ENCODE results near the gene SUSD4. TPM values are rescaled to one million over a fixed set of nuclear protein-coding genes. Genes with fewer than 3 reads are reported as not detected.

The SUSD4 gene
- total RNA-seq, 6 donors from 2014 or later: 0.55 to 3.8 (median 2.9) TPM; not detected in 1

DNA sequence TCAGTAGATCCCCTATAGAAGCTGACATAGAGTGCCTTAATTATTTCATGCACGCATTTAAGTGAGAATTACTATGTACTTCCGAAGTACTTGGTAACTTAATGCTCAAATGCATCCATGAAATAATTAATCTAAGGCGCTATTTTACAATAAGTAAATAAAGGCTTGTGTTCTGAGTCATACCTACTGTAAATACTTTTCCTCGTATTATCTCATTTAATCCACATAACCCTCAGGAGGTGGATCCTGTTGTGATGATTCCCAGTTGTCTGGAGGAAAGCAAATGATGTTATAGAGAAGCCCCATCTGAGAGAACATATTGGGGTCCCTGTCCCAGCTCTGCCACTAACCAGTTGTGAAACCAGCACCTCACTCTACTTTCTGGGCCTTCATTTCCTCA is 16.4 kb downstream of the SUSD4 start:
- ATAC-seq (ENCODE audit: low FRiP score in 2 of 2): no peak
- WGBS, 2 donors: 83 to 94% methylated on average over 4 of the region's 4 CpGs
- H3K27ac ChIP-seq: no peak overlapping the region

DNA sequence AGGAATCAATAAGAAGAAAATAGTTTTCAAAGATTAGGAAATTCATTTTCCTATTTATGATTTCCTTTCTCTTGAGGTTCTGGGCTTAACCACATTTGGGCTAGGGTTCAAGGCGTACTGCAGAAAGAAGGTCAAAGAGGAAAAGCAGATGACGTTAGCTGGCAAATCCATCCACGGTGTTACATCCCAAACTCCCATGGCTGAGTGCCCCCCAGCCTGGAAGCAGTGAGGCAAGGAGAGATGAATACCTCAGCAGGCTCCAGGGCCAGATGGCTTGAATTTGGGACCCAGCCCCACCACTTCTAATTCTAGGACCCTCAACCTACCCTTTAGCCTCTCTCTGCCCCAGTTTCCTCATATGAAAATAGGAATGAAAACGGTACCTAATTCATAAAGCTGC is 17.7 kb downstream of the SUSD4 start:
- Histone ChIP-seq H3K9me3 (no peaks in the 10 kb centered on the region), H3K4me3 (no peak overlapping the region), H3K36me3 (no peaks in the 10 kb centered on the region), H3K27ac (no peak overlapping the region), H3K4me1 (no peaks in the 10 kb centered on the region), H3K27me3 (no peaks in the 10 kb centered on the region)
- ATAC-seq (ENCODE audit: low FRiP score in 2 of 2) (no peak), DNase-seq (no peak)
- 89 to 91% methylated on average over 4 of the region's 4 CpGs for WGBS, 2 donors
- TF ChIP-seq POLR2A (IDR thresholded peaks at IDR 0.05) (no peak), POLR2AphosphoS5 (IDR thresholded peaks at IDR 0.05) (no peak), EP300 (IDR thresholded peaks at IDR 0.05) (no peak)
- TF ChIP-seq, protein P1, sequence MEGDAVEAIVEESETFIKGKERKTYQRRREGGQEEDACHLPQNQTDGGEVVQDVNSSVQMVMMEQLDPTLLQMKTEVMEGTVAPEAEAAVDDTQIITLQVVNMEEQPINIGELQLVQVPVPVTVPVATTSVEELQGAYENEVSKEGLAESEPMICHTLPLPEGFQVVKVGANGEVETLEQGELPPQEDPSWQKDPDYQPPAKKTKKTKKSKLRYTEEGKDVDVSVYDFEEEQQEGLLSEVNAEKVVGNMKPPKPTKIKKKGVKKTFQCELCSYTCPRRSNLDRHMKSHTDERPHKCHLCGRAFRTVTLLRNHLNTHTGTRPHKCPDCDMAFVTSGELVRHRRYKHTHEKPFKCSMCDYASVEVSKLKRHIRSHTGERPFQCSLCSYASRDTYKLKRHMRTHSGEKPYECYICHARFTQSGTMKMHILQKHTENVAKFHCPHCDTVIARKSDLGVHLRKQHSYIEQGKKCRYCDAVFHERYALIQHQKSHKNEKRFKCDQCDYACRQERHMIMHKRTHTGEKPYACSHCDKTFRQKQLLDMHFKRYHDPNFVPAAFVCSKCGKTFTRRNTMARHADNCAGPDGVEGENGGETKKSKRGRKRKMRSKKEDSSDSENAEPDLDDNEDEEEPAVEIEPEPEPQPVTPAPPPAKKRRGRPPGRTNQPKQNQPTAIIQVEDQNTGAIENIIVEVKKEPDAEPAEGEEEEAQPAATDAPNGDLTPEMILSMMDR (IDR thresholded peaks at IDR 0.05): no peak

More for the DNA sequence above, 16.4 kb downstream of the SUSD4 start:
- Histone ChIP-seq H3K36me3 (no peaks in the 10 kb centered on the region), H3K4me1 (no peaks in the 10 kb centered on the region), H3K27me3 (no peaks in the 10 kb centered on the region), H3K4me3 (no peak overlapping the region), H3K9me3 (no peaks in the 10 kb centered on the region)
- TF ChIP-seq, protein P1 (IDR thresholded peaks at IDR 0.05): no peak
- TF ChIP-seq POLR2A (IDR thresholded peaks at IDR 0.05) (no peak), EP300 (IDR thresholded peaks at IDR 0.05) (no peak), POLR2AphosphoS5 (IDR thresholded peaks at IDR 0.05) (no peak)
- DNase-seq: no peak

DNA sequence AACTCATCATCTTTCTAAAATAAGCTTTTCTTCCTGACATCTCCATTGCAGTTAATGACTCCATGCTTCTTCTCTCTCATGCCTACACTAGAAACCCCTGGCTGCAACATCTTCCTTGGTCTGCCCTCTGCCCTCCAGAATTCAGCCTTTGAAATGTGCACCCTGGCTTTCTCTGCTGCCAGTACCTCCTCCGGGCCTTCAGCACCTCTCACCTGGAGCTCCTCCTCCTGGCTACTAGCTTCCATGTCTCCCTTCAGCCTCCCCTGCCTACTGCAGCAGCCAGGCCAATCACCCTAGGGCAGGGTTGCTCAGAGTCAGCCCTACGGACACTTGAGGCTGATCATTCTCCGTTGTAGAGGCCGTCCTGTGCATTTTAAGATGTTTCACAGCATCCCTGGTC is 18.3 kb downstream of the SUSD4 start:
- DNase-seq (no peak), ATAC-seq (ENCODE audit: low FRiP score in 2 of 2) (no peak)
- H3K27me3 ChIP-seq: no peaks in the 10 kb centered on the region
- H3K4me3 ChIP-seq: no peak overlapping the region
- no peak overlapping the region for H3K27ac ChIP-seq
- no peaks in the 10 kb centered on the region for H3K9me3 ChIP-seq
- no peaks in the 10 kb centered on the region for H3K36me3 ChIP-seq
- 85 to 88% methylated on average over 4 of the region's 4 CpGs for WGBS, 2 donors
- no peaks in the 10 kb centered on the region for H3K4me1 ChIP-seq
- TF ChIP-seq, protein P1 (IDR thresholded peaks at IDR 0.05): no peak
- TF ChIP-seq POLR2A (IDR thresholded peaks at IDR 0.05) (no peak), POLR2AphosphoS5 (IDR thresholded peaks at IDR 0.05) (no peak), EP300 (IDR thresholded peaks at IDR 0.05) (no peak)

DNA sequence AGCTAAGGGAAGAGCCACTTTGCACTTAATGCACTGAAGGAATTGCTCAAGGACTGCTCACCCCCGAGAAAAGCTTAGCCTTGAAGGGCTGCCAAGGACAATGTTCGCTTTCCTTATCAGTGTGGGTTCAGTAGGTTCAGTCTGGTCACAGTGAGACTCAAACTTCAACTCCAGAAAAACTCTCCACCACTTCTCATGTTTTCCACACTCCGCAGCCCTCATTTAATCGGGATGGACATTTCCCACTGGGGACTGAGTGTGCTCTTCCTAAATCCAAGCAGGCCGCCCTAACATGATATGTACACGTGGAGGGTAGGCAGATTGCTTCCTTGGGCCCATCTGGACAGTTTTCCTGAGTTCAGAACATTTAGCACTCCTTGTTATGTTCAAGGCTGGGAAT is 19.5 kb downstream of the SUSD4 start:
- TF ChIP-seq POLR2AphosphoS5 (IDR thresholded peaks at IDR 0.05) (no peak), EP300 (IDR thresholded peaks at IDR 0.05) (no peak), POLR2A (IDR thresholded peaks at IDR 0.05) (no peak)
- TF ChIP-seq, protein P1 (IDR thresholded peaks at IDR 0.05): no peak
- WGBS, 2 donors: 56 to 63% methylated on average over 6 of the region's 6 CpGs
- DNase-seq: no peak
- ATAC-seq (ENCODE audit: low FRiP score in 2 of 2): peak in 1 of 2 donors; percentile 37
- Histone ChIP-seq H3K27ac (no peak overlapping the region), H3K4me1 (no peaks in the 10 kb centered on the region), H3K9me3 (no peaks in the 10 kb centered on the region), H3K36me3 (no peaks in the 10 kb centered on the region), H3K27me3 (no peaks in the 10 kb centered on the region), H3K4me3 (no peak overlapping the region)

DNA sequence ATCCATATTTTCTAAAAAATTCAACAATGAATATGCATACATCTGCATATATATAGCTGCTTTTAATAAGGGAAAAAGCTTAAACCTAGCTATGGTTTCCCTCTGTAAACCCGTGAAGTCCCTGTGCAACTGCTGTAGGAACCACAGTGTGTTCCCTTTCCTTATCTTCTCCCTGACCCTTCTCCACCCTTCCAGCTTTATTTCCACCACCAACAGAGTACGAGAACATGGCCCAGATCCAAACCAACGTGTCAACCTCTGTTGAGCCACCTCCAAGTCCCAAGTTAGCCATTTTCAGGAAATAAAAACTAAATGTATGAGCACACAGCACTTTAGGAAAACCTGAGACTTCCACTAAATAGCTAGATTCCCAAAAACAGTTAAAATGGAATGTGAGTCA is 20.3 kb downstream of the SUSD4 start:
- Histone ChIP-seq H3K9me3 (no peaks in the 10 kb centered on the region), H3K27ac (no peak overlapping the region), H3K36me3 (no peaks in the 10 kb centered on the region), H3K4me1 (no peaks in the 10 kb centered on the region), H3K4me3 (no peak overlapping the region), H3K27me3 (no peaks in the 10 kb centered on the region)
- WGBS, 2 donors: 23 to 30% methylated on average over 3 of the region's 3 CpGs
- no peak for ATAC-seq (ENCODE audit: low FRiP score in 2 of 2)
- no peak for DNase-seq
- no peak for TF ChIP-seq POLR2A (IDR thresholded peaks at IDR 0.05)
- no peak for TF ChIP-seq POLR2AphosphoS5 (IDR thresholded peaks at IDR 0.05)
- TF ChIP-seq, protein P1 (IDR thresholded peaks at IDR 0.05): no peak
- no peak for TF ChIP-seq EP300 (IDR thresholded peaks at IDR 0.05)

Measured in upper lobe of left lung (tissue), 6 donors.